Keratinocyte (primary cell): ENCODE results near the gene MBLAC1. TPM values are rescaled to one million over a fixed set of nuclear protein-coding genes. Genes with fewer than 3 reads are reported as not detected.
"Not testable (repeated sequence)": the region's sequence is repeated elsewhere in the genome, so short reads cannot be mapped to it uniquely, and the experiment has no call there.

Source experiments
- DNase-seq: peaks from one replicate; pipeline ENCODE4 v3.0.0-alpha.2; 2011; ENCODE audit warnings: low read depth, missing footprints, low spot score
- FAIRE-seq: peaks from 2 replicates; lab custom pipeline; 2011; peaks lifted over from hg19 to GRCh38; lab: Jason Lieb, UNC
- H2AFZ ChIP-seq: 2 replicates; pipeline ENCODE4 v1.6.0; 2012; ENCODE audit warnings: low read length, control low read depth, inconsistent platforms; ENCODE audit not compliant: control insufficient read depth
- H3K27ac ChIP-seq: 2 replicates; pipeline ENCODE4 v1.5.1; 2011; ENCODE audit warnings: low read length; ENCODE audit not compliant: control insufficient read depth, insufficient read depth
- H3K27me3 ChIP-seq: 3 replicates; pipeline ENCODE4 v1.6.0; 2011; ENCODE audit warnings: low read length; ENCODE audit not compliant: control insufficient read depth, insufficient read depth; ENCODE audit errors: extremely low read depth
- H3K36me3 ChIP-seq, 2 experiments: 2 replicates in 1 of 2; 3 replicates in 1 of 2; pipeline ENCODE4 v1.5.1; 2011; ENCODE audit warnings: low read length in 2 of 2, mild to moderate bottlenecking in 1 of 2; ENCODE audit not compliant: control insufficient read depth in 2 of 2, insufficient read depth in 2 of 2; ENCODE audit errors: extremely low read depth in 1 of 2
- H3K4me1 ChIP-seq: 3 replicates; pipeline ENCODE4 v1.5.1; 2011; ENCODE audit warnings: low read length; ENCODE audit not compliant: control insufficient read depth, insufficient read depth; ENCODE audit errors: extremely low read depth
- H3K4me2 ChIP-seq: 3 replicates; pipeline ENCODE4 v1.6.0; 2011; ENCODE audit warnings: low read depth, low read length; ENCODE audit not compliant: control insufficient read depth, insufficient read depth; ENCODE audit errors: extremely low read depth
- H3K4me3 ChIP-seq, 3 experiments: fragments of 200-600 bp in 1 of 3; sonication (generic) in 1 of 3; 2 replicates in 2 of 3; 3 replicates in 1 of 3; pipeline ENCODE4 v1.5.1; 2011 to 2016; ENCODE audit warnings: low read length in 3 of 3, mild to moderate bottlenecking in 3 of 3, control low read depth in 2 of 3, inconsistent platforms in 1 of 3, low read depth in 1 of 3, mixed read lengths in 1 of 3, mixed run types in 1 of 3, moderate library complexity in 1 of 3; ENCODE audit not compliant: control insufficient read depth in 2 of 3, insufficient read depth in 2 of 3; ENCODE audit errors: extremely low read depth in 1 of 3
- H3K79me2 ChIP-seq: 2 replicates; pipeline ENCODE4 v1.6.0; 2012; ENCODE audit warnings: low read length; ENCODE audit not compliant: control insufficient read depth, insufficient read depth
- H3K9ac ChIP-seq: 3 replicates; pipeline ENCODE4 v1.6.0; 2011; ENCODE audit warnings: low read length; ENCODE audit not compliant: control insufficient read depth, insufficient read depth; ENCODE audit errors: extremely low read depth
- H3K9me1 ChIP-seq: 3 replicates; pipeline ENCODE4 v1.6.0; 2011; ENCODE audit warnings: low read length; ENCODE audit not compliant: control insufficient read depth, insufficient read depth; ENCODE audit errors: extremely low read depth
- H3K9me3 ChIP-seq: 2 replicates; pipeline ENCODE4 v1.5.1; 2012; ENCODE audit warnings: low read depth, low read length; ENCODE audit not compliant: control insufficient read depth
- H4K20me1 ChIP-seq: 3 replicates; pipeline ENCODE4 v1.6.0; 2011; ENCODE audit warnings: low read length; ENCODE audit not compliant: control insufficient read depth, insufficient read depth; ENCODE audit errors: extremely low read depth
- CTCF ChIP-seq, 3 experiments: IDR thresholded peaks in 1 of 3; conservative IDR thresholded peaks in 1 of 3; optimal IDR thresholded peaks in 1 of 3; 2 replicates in 2 of 3; 3 replicates in 1 of 3; pipeline versions ENCODE3 to v1.5.1; 2011; ENCODE audit warnings: low read length in 3 of 3, mild to moderate bottlenecking in 3 of 3, moderate library complexity in 2 of 3, control low read depth in 1 of 3, inconsistent platforms in 1 of 3; ENCODE audit not compliant: insufficient read depth in 2 of 3; ENCODE audit errors: extremely low read depth in 1 of 3
- EZH2 ChIP-seq: IDR thresholded peaks from one replicate; pipeline ENCODE4 v1.6.1; 2012; ENCODE audit warnings: inconsistent platforms, mild to moderate bottlenecking, low read length, moderate library complexity
- dilution Hi-C: fragments of 300-500 bp; cut with MboI; formaldehyde crosslinking; loops from one replicate; pipeline ENCODE4 v1.7.0; 2020; ENCODE audit warnings: low sequenced_read_pairs; ENCODE audit not compliant: extremely low pct_ligation_motif_present
- polyA plus RNA-seq, 5 experiments: library from polyadenylated mRNA; depleted of rRNA in 3 of 5; stranded (reverse) in 3 of 5; stranded (forward) in 1 of 5; unstranded in 1 of 5; fragments of >200 nt; gene quantifications; 1 replicate in 1 of 5; 2 replicates in 3 of 5; 3 replicates in 1 of 5; pipeline versions ENCODE4 v1.2.1 to v1.2.3, GENCODE V29; 2011 to 2012; ENCODE audit warnings: missing spikeins in 2 of 5, low read depth in 1 of 5, low replicate concordance in 1 of 5

The MBLAC1 gene
- polyA plus RNA-seq, 1 donor (not counting 4 experiments of a cell fraction or from before 2014, with no cell fraction given): 0.21 TPM

- Histone ChIP-seq H3K9me1 (no peaks in the 10 kb centered on the region), H2AFZ (no peak overlapping the region), H3K27ac (no peak overlapping the region), H3K36me3 (peaks cover 0 to 2% of the 10 kb centered on the region in 2 experiments), H3K4me2 (no peak overlapping the region), H4K20me1 (no peaks in the 10 kb centered on the region), H3K79me2 (no peaks in the 10 kb centered on the region), H3K9ac (no peak overlapping the region), H3K4me1 (peaks cover 10% of the 10 kb centered on the region), H3K9me3 (no peaks in the 10 kb centered on the region), H3K27me3 (no peaks in the 10 kb centered on the region), H3K4me3 (no peak overlapping the region)
- no peak for DNase-seq
- dilution Hi-C loops: no loop called here
- no peak for TF ChIP-seq EZH2
- no peak for TF ChIP-seq CTCF (optimal IDR thresholded peaks at IDR 0.05 in 1 of 3, IDR thresholded peaks at IDR 0.05 in 1 of 3, conservative IDR thresholded peaks at IDR 0.05 in 1 of 3; ENCODE audit: extremely low read depth in 1 of 3, insufficient read depth in 2 of 3, low read length in 3 of 3)
- no peak for FAIRE-seq
These were observed 1.8 kb downstream of the MBLAC1 start for GRCh38 chr7:100128637-100128963.

GRCh38 chr7:100130220-100130607 is 3.4 kb downstream of the MBLAC1 start:
- H3K9me1 ChIP-seq, dilution Hi-C loops, H3K9ac ChIP-seq, H3K9me3 ChIP-seq, H3K4me3 ChIP-seq, H3K4me1 ChIP-seq, H3K79me2 ChIP-seq, DNase-seq, H3K27me3 ChIP-seq, FAIRE-seq, H3K4me2 ChIP-seq, H4K20me1 ChIP-seq, H3K36me3 ChIP-seq, H2AFZ ChIP-seq, H3K27ac ChIP-seq: not testable (repeated sequence)
